Muscle of leg (tissue), 11 donors: Measurements from ENCODE around the gene CHERP. TPM values are rescaled to one million over a fixed set of nuclear protein-coding genes. Genes with fewer than 3 reads are reported as not detected.

Source experiments
- DNase-seq: peaks from one replicate; pipeline ENCODE4 v3.0.0; 2013
- H3K27ac ChIP-seq: one replicate; pipeline ENCODE4 v1.5.1; 2013; ENCODE audit warnings: mild to moderate bottlenecking, low read length, control low read depth
- H3K27me3 ChIP-seq: one replicate; pipeline ENCODE4 v1.6.1; 2013; ENCODE audit warnings: low read length; ENCODE audit not compliant: control insufficient read depth, insufficient read depth
- H3K36me3 ChIP-seq: one replicate; pipeline ENCODE4 v1.6.1; 2013; ENCODE audit warnings: low read length; ENCODE audit not compliant: control insufficient read depth, insufficient read depth
- H3K4me1 ChIP-seq: one replicate; pipeline ENCODE4 v1.6.1; 2013; ENCODE audit warnings: low read length; ENCODE audit not compliant: control insufficient read depth, insufficient read depth
- H3K4me3 ChIP-seq: one replicate; pipeline ENCODE4 v1.5.1; 2013; ENCODE audit warnings: low read length, control low read depth
- H3K9me3 ChIP-seq: replicated peaks from 2 replicates; pipeline ENCODE4 v1.6.1; 2013; ENCODE audit warnings: low read depth, low read length; ENCODE audit not compliant: control insufficient read depth
- WGBS: methylation state at CpG from one replicate; pipeline ENCODE4 v1.1.5; 2013; ENCODE audit warnings: missing lambda C conversion rate; ENCODE audit not compliant: insufficient coverage; 5-methylcytosine and 5-hydroxymethylcytosine counted together
- polyA plus RNA-seq, 8 donors: library from polyadenylated mRNA; unstranded; fragments of 120-200 nt; gene quantifications; one replicate each; pipeline versions ENCODE4 v1.2.1 to v1.2.3, GENCODE V29; 2013; ENCODE audit warnings: inconsistent platforms in 1 of 8, low replicate concordance in 1 of 8; ENCODE audit not compliant: insufficient read length in 8 of 8, insufficient read depth in 1 of 8
- total RNA-seq: library from RNA; stranded (reverse); fragments of 120-200 nt; gene quantifications from one replicate; pipeline ENCODE4 v1.2.4, GENCODE V29; 2013

Gene CHERP
- total and polyA plus RNA-seq, 9 donors, result 3.5 to 42.4 (median 35.8) TPM

DNA sequence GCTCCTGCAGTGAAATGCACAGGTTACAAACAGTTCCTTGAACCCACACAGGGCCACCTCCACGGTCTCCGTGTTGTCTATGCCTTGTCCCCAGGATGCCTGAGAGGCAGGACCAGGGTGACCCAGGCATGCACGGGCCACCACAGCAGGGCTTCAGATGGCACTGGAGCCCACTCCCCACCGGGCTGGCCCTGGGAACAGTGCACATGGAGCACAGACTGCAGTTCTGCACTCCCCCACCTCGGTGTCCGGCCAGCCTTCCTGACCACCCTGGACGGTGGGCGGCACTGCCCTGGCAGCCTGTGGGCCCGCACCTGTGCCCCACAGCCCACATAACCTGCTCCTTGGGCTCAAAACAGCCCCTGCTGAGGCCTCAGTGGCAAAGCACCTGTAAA, 44.2 kb upstream of the CHERP start:
- H3K36me3 ChIP-seq, result peaks cover 6% of the 10 kb centered on the region
- H3K27ac ChIP-seq, result no peak overlapping the region
- H3K27me3 ChIP-seq, result no peaks in the 10 kb centered on the region
- H3K9me3 ChIP-seq, result no peaks in the 10 kb centered on the region
- 93% methylated on average over 9 of the region's 9 CpGs for WGBS
- no peak for DNase-seq
- H3K4me3 ChIP-seq, result no peak overlapping the region
- H3K4me1 ChIP-seq, result peaks cover 77% of the 10 kb centered on the region

DNA sequence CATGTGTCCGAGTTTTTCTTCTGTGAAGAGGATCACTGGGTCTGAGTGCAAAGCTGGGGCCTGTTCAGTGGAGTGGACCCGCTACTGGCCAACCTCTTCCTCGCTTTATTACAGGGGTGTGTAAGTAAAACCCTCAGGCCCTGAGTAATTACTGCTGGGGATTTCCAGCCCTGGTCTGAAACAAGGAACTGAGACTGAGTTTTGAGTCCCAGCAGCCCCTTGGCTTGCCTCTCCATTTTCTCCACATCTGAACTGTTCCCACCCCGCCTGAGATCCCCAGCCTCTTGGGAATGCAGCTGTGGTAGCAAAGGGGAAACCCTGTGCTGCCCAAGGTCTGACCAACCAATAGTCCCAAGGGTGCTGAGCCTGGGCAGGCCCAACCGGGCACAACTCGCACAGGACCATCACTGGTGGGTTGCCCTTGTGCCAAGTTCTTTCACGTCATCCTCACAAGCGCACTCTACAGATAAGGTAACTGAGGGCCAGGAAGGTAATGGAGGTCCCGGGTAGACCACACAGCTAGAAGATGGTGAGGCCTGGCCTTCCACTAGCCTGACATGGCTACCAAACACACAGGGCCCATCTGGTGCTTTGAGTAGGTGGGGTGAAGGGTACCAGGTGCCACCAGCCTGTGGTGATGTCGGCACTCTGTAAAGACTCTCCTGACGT, 43.7 kb upstream of the CHERP start:
- Histone ChIP-seq H3K27ac (peak overlapping the region; percentile 49), H3K36me3 (peaks cover 9% of the 10 kb centered on the region), H3K27me3 (no peaks in the 10 kb centered on the region), H3K4me3 (no peak overlapping the region), H3K4me1 (peaks cover 82% of the 10 kb centered on the region), H3K9me3 (no peaks in the 10 kb centered on the region)
- 79% methylated on average over 6 of the region's 11 CpGs for WGBS
- DNase-seq, result peak; percentile 38

DNA sequence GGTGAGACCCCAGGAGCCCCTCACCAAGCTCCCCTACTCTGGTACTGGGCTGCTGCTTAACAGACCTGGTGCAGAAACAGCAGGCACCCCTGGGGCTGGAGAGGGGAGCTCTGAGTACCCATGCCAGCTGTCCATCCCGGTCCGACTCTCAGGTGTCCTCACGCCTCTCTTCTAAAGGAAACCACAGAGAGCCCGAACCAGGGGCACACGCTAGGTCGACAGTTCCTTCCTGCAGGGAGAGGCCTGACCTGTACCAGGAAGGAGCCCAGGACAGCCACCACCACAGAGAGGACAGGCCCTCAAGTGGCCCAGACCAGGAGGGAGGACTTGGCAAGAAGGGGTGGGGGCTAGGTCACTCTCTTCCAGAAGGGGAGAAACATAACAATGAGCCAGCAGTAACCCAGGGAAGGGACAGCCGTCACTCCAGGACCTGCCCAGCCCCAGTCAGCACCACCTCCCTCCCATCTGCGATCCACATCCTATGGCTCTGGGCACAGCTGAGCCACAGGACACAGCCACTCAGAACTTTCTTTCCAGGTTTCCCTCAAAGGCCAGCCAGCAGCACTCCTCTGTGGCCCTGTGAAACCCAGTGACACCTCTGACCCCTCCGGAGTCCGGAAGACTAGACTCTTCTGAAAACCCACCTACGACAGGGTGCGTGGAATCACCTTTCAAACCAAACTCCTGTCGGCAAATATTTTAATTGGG, 43.0 kb upstream of the CHERP start:
- peak overlapping the region; percentile 91 for H3K27ac ChIP-seq
- H3K4me3 ChIP-seq, result no peak overlapping the region
- peaks cover 82% of the 10 kb centered on the region for H3K4me1 ChIP-seq
- no peaks in the 10 kb centered on the region for H3K27me3 ChIP-seq
- H3K36me3 ChIP-seq, result peaks cover 9% of the 10 kb centered on the region
- H3K9me3 ChIP-seq, result no peaks in the 10 kb centered on the region
- DNase-seq, result no peak
- WGBS, result 56% methylated on average over 10 of the region's 13 CpGs

DNA sequence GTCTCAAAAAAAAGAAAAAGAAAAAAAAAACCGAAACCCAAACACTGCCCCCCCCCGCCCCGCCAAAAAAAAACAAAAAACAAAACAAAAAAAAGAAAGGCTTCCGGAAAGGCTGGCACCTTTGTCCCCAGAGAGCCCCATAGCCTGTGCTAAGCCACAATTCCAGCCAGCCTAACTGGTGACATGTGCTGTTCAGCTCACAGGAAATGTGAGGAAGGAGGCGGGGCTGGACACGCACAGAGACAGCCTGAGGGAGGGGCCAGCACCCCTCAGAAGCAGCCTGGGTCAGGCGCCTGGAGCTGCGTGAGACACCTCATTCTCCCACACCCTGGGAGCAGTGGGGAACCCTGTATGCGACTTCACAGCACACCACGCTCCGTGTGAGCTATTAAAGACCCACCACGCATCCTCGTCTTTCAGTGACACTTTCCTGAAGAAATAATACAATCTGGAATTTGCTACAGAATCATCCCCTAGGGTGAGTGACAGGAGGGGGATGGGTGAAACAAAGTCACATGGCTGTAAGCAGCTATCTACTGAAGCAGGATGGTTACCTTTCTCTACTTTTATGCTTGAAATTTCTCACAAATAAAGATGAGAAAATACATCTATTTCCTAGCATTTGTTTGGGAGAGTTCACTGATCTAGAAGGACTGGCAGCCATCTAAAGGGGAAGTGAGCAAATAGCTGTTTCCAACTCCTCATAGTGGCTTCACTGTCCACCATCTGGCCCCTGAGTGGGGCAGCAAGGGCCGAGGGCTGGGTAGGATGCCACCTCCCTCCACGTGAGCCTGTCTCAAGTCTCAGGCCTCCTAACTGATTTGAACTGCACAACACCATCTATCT, 42.2 kb upstream of the CHERP start:
- Histone ChIP-seq H3K4me3 (peak overlapping the region; percentile 13), H3K36me3 (peaks cover 15% of the 10 kb centered on the region), H3K27ac (peak overlapping the region; percentile 91), H3K4me1 (peaks cover 75% of the 10 kb centered on the region), H3K27me3 (no peaks in the 10 kb centered on the region), H3K9me3 (no peaks in the 10 kb centered on the region)
- DNase-seq, result peak; percentile 93
- 0% methylated on average over 2 of the region's 15 CpGs for WGBS

DNA sequence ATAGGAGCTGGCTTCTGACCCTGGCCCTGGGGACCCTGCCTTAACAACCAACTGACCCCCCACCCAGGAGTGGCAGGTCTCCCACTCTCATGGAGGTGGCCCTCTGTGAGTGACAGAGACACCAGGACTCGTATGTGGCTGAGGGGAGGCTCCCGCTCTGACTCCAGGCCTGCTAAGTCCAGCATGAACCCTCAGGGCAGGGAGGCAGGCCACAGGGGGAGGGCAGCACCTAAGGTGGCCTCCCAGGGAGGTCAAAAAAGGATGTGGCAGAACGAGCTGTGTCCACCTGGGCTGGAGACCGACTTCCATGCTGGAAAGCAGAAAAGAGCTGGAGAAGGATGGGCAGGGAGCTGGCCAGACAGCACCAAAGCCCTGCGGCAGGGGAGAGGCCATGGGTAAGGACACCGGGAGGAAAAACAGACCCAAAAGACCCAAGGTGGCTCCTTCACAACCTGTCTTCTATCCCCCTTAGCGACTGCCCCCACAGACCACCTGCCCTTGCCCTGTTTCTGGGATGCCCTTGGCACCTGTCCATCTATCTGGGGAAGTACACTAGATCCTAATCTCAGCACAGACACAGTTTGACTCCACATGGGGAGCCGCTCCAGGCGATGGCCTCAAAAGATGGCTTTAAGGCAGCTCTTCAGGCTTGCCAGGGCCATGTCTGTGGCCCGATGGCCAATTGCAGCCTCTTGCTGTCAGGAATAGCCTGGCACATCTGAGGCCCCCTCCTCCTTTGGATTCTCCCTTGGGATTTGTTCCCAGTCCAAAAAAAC, 40.4 kb upstream of the CHERP start:
- 89% methylated on average over 10 of the region's 10 CpGs for WGBS
- Histone ChIP-seq H3K36me3 (peaks cover 27% of the 10 kb centered on the region), H3K4me3 (no peak overlapping the region), H3K9me3 (no peaks in the 10 kb centered on the region), H3K27me3 (no peaks in the 10 kb centered on the region), H3K27ac (no peak overlapping the region), H3K4me1 (peaks cover 60% of the 10 kb centered on the region)
- no peak for DNase-seq

DNA sequence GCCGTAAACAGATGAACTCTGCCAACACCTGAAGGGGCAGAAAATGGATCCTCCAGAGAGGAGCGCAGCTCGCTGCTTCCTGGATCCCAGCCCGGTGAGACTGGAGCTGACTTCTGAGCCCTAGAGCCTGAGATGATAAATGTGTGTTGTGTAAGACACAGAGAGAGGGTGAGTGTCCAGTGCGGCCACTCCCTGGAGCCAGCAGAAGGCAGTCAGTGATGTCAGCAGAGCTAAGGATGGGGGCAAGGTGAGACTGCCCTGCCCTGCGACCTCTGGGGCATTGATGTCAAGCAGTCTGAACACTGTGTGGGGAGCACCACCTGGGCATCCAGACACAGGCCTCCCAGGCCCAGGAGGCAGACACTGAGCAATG, 39.7 kb upstream of the CHERP start:
- H3K27me3 ChIP-seq, result no peaks in the 10 kb centered on the region
- H3K27ac ChIP-seq, result no peak overlapping the region
- no peaks in the 10 kb centered on the region for H3K9me3 ChIP-seq
- peaks cover 53% of the 10 kb centered on the region for H3K4me1 ChIP-seq
- 75% methylated on average over 5 of the region's 6 CpGs for WGBS
- no peak overlapping the region for H3K4me3 ChIP-seq
- peaks cover 34% of the 10 kb centered on the region for H3K36me3 ChIP-seq
- DNase-seq, result no peak

DNA sequence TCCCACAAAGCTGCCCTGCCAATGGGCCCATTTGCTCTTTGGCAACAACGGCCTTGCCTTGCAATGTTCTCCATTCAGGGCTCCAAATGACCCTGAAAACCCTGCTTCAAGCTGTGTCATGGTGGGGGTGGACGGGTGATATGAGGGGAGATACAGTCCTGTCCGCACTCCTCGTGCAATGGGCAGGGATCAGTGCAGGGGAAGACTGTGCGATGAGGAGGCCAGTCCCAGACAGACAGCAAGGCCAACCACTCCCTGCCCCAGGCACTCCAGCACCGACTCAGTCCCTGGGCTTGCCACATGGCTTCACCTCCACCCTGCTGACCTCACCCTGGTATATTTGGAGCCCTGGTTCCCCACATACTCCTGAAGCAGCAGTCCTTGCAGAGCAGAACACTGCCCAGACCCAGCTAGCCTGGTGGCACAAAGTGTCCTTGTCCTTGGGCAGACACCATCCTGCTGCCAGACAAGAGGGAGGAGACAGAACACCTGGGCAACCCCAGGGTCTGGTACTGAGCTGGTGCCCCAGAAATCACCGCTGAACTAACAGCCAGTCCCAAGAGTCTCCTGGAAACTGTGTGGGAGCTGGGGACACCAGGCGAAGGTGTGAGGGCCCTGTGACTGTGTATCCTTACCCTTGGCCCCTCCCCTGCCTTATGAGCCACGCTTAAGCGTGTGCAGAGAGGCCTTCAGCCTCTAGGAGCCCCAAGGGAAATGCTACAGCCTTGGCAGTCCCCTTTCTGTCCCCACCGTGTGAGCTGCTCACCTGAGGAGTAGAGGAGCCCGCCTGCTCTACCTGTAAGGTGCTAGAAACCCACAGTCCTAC, 39.1 kb upstream of the CHERP start:
- 68% methylated on average over 8 of the region's 12 CpGs for WGBS
- Histone ChIP-seq H3K27ac (no peak overlapping the region), H3K4me3 (no peak overlapping the region)

DNA sequence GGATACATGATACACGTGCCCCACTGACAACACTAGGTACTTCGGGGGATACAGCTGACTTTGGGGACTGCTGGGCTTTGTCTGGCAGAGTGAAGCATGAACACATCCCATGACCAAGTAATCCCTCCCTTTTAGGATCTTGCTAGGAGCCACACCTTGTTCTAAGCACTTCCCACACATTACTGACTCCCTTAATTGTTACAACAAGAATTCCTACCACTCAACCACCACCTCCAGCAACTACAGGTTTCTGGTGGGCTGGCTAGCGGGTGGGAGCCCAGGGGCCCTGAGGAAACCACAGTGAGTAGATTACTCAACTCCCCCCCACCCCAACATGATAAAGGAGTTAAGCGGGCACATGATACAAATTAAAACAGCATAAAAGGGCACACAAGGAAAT, 37.1 kb upstream of the CHERP start:
- H3K36me3 ChIP-seq, result peaks cover 50% of the 10 kb centered on the region
- H3K9me3 ChIP-seq, result no peaks in the 10 kb centered on the region
- no peak overlapping the region for H3K4me3 ChIP-seq
- H3K4me1 ChIP-seq, result peaks cover 40% of the 10 kb centered on the region
- H3K27me3 ChIP-seq, result no peaks in the 10 kb centered on the region
- no peak overlapping the region for H3K27ac ChIP-seq
- WGBS, result 80% methylated on average over 3 of the region's 4 CpGs
- DNase-seq, result no peak

More for the DNA sequence above, 39.1 kb upstream of the CHERP start:
- no peak for DNase-seq
- Histone ChIP-seq H3K4me1 (peaks cover 47% of the 10 kb centered on the region), H3K9me3 (no peaks in the 10 kb centered on the region), H3K36me3 (peaks cover 39% of the 10 kb centered on the region), H3K27me3 (no peaks in the 10 kb centered on the region)

DNA sequence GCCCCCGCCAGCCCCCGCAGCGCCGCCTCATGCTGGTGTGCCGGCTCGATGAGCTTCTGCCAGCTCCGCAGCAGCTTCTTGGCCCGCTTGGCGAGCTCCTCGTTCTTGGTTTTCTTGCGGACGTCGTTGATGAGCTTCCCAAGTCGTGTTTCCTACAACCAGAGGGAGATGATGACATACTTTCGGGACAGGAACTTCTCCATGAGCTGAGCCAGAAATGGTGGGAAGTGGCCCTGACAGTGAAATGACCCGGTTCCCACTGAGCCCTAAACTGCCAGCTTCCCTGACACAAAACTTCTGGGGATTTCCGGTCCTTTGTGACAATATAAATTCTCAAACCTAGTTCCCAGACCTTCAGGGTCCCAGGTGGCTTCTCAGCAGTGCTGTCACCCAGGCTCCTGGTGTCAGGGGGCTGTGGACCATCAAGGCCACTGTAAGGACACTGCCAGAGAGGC, 35.3 kb upstream of the CHERP start:
- no peak overlapping the region for H3K4me3 ChIP-seq
- no peak overlapping the region for H3K27ac ChIP-seq
- H3K4me1 ChIP-seq, result peaks cover 39% of the 10 kb centered on the region
- H3K27me3 ChIP-seq, result no peaks in the 10 kb centered on the region
- no peak for DNase-seq
- H3K9me3 ChIP-seq, result no peaks in the 10 kb centered on the region
- 88% methylated on average over 16 of the region's 17 CpGs for WGBS
- H3K36me3 ChIP-seq, result peaks cover 59% of the 10 kb centered on the region
